Hepatocyte (in vitro differentiated cells): ENCODE results near the gene AHCTF1. TPM values are rescaled to one million over a fixed set of nuclear protein-coding genes. Genes with fewer than 3 reads are reported as not detected.

Source experiments
- DNase-seq: peaks from one replicate; pipeline ENCODE4 v3.0.0-alpha.2; 2016; ENCODE audit warnings: low spot score
- H2AFZ ChIP-seq: fragments of 200-600 bp; sonication (generic); 2 replicates; pipeline ENCODE4 v1.6.0; 2016; ENCODE audit warnings: antibody characterized with exemption, mild to moderate bottlenecking
- H3K27ac ChIP-seq: fragments of 200-600 bp; sonication (generic); 2 replicates; pipeline ENCODE4 v1.5.1; 2016; ENCODE audit warnings: mild to moderate bottlenecking
- H3K27me3 ChIP-seq: fragments of 200-600 bp; sonication (generic); 2 replicates; pipeline ENCODE4 v1.6.1; 2016
- H3K36me3 ChIP-seq: fragments of 200-600 bp; sonication (generic); replicated peaks from 2 replicates; pipeline ENCODE4 v1.5.1; 2016; ENCODE audit warnings: low read depth; ENCODE audit not compliant: insufficient read depth
- H3K4me1 ChIP-seq: fragments of 200-600 bp; sonication (generic); 2 replicates; pipeline ENCODE4 v1.5.1; 2016; ENCODE audit warnings: mild to moderate bottlenecking, moderate library complexity; ENCODE audit not compliant: insufficient read depth
- H3K4me2 ChIP-seq: fragments of 200-600 bp; sonication (generic); 2 replicates; pipeline ENCODE4 v1.6.0; 2016
- H3K4me3 ChIP-seq: fragments of 200-600 bp; sonication (generic); 2 replicates; pipeline ENCODE4 v1.5.1; 2016; ENCODE audit warnings: mild to moderate bottlenecking
- H3K79me2 ChIP-seq: fragments of 200-600 bp; sonication (generic); 2 replicates; pipeline ENCODE4 v1.6.0; 2017; ENCODE audit warnings: mild to moderate bottlenecking
- H3K9me2 ChIP-seq: fragments of 200-600 bp; sonication (generic); replicated peaks from 2 replicates; pipeline ENCODE4 v1.6.0; 2017; ENCODE audit warnings: mild to moderate bottlenecking; ENCODE audit not compliant: insufficient read depth
- H3K9me3 ChIP-seq: fragments of 200-600 bp; sonication (generic); 2 replicates; pipeline ENCODE4 v1.5.1; 2016; ENCODE audit warnings: low read depth, mild to moderate bottlenecking
- H4K20me1 ChIP-seq: fragments of 200-600 bp; sonication (generic); 2 replicates; pipeline ENCODE4 v1.6.0; 2016; ENCODE audit warnings: mild to moderate bottlenecking; ENCODE audit not compliant: insufficient read depth, poor library complexity, severe bottlenecking
- EZH2 ChIP-seq: fragments of 200-600 bp; sonication (generic); IDR thresholded peaks from 2 replicates; pipeline ENCODE4 v1.6.1; 2016; ENCODE audit warnings: antibody characterized with exemption, mild to moderate bottlenecking, borderline replicate concordance
- EZH2phosphoT487 ChIP-seq: fragments of 200-600 bp; sonication (generic); IDR thresholded peaks from one replicate; pipeline ENCODE4 v1.6.1; 2018; ENCODE audit warnings: antibody characterized with exemption, mild to moderate bottlenecking, low read depth, moderate library complexity; ENCODE audit not compliant: unreplicated experiment, severe bottlenecking
- WGBS: methylation state at CpG from one replicate; pipeline ENCODE4 v1.1.6; 2016; ENCODE audit warnings: low lambda C conversion rate; ENCODE audit errors: missing lambda C conversion rate; 5-methylcytosine and 5-hydroxymethylcytosine counted together
- polyA plus RNA-seq: library from polyadenylated mRNA; unstranded; fragments of >200 nt; fragmentation: Nextera tagmentation; extraction: Ambion mirVana; gene quantifications from 2 replicates; pipeline ENCODE4 v1.2.1, GENCODE V29; 2016
- total RNA-seq: library from RNA; depleted of rRNA; stranded (reverse); fragments of >200 nt; gene quantifications from 2 replicates; pipeline ENCODE4 v1.2.3, GENCODE V29; 2014
- TF ChIP-seq, protein P1 (sequence below): fragments of 200-600 bp; sonication (generic); IDR thresholded peaks from 2 replicates; pipeline ENCODE4 v1.5.1; 2016; ENCODE audit warnings: antibody characterized with exemption, mild to moderate bottlenecking; ENCODE audit not compliant: poor library complexity

Gene AHCTF1
- total and polyA plus RNA-seq, 2 experiments from 2014 or later, result 9.7 to 36.4 TPM

DNA sequence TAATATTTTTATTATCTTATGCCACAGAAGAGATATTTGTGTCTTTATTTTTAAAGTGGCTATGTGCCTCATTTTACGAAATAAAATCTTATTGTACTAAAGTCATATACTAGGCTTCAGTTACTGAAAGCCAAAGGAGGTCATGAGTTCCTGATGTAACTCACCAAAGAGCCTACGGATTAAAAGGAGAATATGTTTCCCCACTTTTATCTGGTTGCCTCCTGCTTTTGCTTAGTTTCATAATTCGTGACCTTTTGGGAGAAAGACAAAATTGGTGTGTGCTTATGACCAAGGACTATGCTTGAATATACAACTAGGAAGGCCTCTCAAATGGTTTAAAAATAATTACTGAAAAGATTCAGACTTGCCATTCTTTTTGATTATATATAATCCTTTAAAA is 18.2 kb upstream of the AHCTF1 start:
- Histone ChIP-seq H4K20me1 (no peaks in the 10 kb centered on the region), H3K79me2 (no peaks in the 10 kb centered on the region), H3K4me1 (no peaks in the 10 kb centered on the region), H3K9me2 (no peaks in the 10 kb centered on the region), H3K4me3 (no peak overlapping the region), H3K27ac (no peak overlapping the region), H3K27me3 (no peaks in the 10 kb centered on the region), H3K9me3 (no peaks in the 10 kb centered on the region), H3K36me3 (no peaks in the 10 kb centered on the region), H3K4me2 (no peak overlapping the region), H2AFZ (no peak overlapping the region)
- TF ChIP-seq EZH2phosphoT487 (no peak), EZH2 (no peak)
- TF ChIP-seq, protein P1, sequence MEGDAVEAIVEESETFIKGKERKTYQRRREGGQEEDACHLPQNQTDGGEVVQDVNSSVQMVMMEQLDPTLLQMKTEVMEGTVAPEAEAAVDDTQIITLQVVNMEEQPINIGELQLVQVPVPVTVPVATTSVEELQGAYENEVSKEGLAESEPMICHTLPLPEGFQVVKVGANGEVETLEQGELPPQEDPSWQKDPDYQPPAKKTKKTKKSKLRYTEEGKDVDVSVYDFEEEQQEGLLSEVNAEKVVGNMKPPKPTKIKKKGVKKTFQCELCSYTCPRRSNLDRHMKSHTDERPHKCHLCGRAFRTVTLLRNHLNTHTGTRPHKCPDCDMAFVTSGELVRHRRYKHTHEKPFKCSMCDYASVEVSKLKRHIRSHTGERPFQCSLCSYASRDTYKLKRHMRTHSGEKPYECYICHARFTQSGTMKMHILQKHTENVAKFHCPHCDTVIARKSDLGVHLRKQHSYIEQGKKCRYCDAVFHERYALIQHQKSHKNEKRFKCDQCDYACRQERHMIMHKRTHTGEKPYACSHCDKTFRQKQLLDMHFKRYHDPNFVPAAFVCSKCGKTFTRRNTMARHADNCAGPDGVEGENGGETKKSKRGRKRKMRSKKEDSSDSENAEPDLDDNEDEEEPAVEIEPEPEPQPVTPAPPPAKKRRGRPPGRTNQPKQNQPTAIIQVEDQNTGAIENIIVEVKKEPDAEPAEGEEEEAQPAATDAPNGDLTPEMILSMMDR, result no peak
- 93% methylated on average over 3 of the region's 3 CpGs for WGBS
- DNase-seq, result no peak

DNA sequence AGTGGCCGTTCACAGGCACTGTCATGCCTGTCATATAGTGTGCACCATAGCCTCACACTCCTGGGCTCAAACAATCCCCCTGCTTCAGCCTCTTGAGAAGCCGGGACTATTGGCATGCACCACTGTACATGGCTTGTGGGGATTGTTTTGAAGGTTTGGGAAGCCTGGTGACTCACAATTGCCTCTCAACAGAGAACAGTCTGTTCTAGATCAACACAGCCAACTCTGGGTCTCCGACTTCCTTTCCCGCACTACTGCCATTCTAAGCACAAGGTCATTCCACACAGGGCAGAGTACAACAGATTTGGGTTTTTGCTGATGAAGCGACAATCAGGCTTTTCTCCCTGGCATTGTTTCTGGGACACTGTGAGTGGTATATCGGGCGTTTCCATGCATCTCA is 15.5 kb upstream of the AHCTF1 start:
- no peaks in the 10 kb centered on the region for H3K36me3 ChIP-seq
- WGBS, result 84% methylated on average over 7 of the region's 7 CpGs

DNA sequence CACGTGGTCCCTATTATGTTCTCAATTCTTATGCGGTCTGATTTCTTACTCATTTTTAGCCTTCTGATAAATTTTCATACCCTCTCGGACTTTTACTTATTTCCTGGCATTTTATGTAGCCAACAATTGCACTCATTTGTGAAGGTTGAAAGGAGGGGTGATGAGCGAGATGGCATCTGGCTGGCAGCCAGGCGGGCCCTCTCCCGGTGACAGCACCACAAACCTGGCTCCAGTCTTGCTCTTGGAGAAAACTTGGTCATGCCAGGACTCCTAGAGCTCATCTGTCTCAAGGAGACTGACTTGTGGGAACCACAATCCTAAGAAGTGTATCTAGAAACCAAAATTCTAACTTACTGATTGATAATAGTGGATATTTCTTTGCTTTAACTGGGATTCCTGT is 14.6 kb upstream of the AHCTF1 start:
- 95% methylated on average over 6 of the region's 6 CpGs for WGBS
- TF ChIP-seq EZH2phosphoT487, result no peak
- TF ChIP-seq, protein P1, result no peak
- no peak for TF ChIP-seq EZH2
- no peak overlapping the region for H3K27ac ChIP-seq

More for the DNA sequence above, 15.5 kb upstream of the AHCTF1 start:
- peak overlapping the region; percentile 40 for H3K27ac ChIP-seq
- DNase-seq, result peak; percentile 39
- no peaks in the 10 kb centered on the region for H3K9me3 ChIP-seq
- H4K20me1 ChIP-seq, result no peaks in the 10 kb centered on the region
- H2AFZ ChIP-seq, result no peak overlapping the region
- no peaks in the 10 kb centered on the region for H3K27me3 ChIP-seq
- no peaks in the 10 kb centered on the region for H3K4me1 ChIP-seq
- H3K4me2 ChIP-seq, result no peak overlapping the region
- H3K79me2 ChIP-seq, result no peaks in the 10 kb centered on the region
- no peak overlapping the region for H3K4me3 ChIP-seq
- H3K9me2 ChIP-seq, result no peaks in the 10 kb centered on the region
- TF ChIP-seq EZH2phosphoT487 (no peak), EZH2 (no peak)
- TF ChIP-seq, protein P1, result no peak

DNA sequence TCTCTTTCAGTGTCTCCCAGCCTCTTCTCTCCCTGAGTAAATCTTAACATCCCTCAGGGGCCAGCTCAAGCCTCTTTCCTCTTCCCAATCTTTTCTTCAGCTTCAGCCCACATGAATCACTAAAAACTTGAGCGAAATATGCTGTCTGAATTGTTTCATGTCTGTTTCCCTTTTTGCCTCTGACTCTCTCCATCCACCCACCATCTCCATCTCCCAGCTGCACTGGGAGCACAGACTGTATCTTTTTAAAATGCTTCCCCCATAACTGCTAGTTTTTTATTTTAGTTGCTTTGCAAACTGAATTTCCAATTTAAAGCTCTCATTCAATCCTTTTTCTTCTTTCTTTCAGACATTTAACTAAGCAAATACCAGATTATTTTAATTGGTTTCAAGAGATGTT is 3.0 kb upstream of the AHCTF1 start:
- 86% methylated on average over 1 of the region's 1 CpG for WGBS
- Histone ChIP-seq H3K79me2 (peaks cover 9% of the 10 kb centered on the region), H3K27ac (no peak overlapping the region), H3K9me2 (no peaks in the 10 kb centered on the region), H3K9me3 (no peaks in the 10 kb centered on the region), H4K20me1 (peaks cover 13% of the 10 kb centered on the region), H2AFZ (no peak overlapping the region), H3K36me3 (no peaks in the 10 kb centered on the region), H3K4me1 (peaks cover 4% of the 10 kb centered on the region), H3K4me3 (no peak overlapping the region), H3K27me3 (no peaks in the 10 kb centered on the region), H3K4me2 (no peak overlapping the region)
- DNase-seq, result no peak
- TF ChIP-seq, protein P1, result no peak

More for the DNA sequence above, 14.6 kb upstream of the AHCTF1 start:
- Histone ChIP-seq H3K4me1 (no peaks in the 10 kb centered on the region), H3K27me3 (no peaks in the 10 kb centered on the region), H3K79me2 (no peaks in the 10 kb centered on the region), H2AFZ (no peak overlapping the region), H4K20me1 (no peaks in the 10 kb centered on the region), H3K9me3 (no peaks in the 10 kb centered on the region), H3K4me2 (no peak overlapping the region), H3K36me3 (no peaks in the 10 kb centered on the region), H3K4me3 (no peak overlapping the region), H3K9me2 (no peaks in the 10 kb centered on the region)
- DNase-seq, result no peak
